AG09319 (cell line): Measurements from ENCODE around the gene ADAP1.

Experiments
- DNase-seq: peaks from one replicate; pipeline ENCODE4 v3.0.0-alpha.2; 2010; ENCODE audit warnings: low read depth; ENCODE audit errors: extremely low read depth
- CTCF ChIP-seq: IDR thresholded peaks from 2 replicates; pipeline ENCODE4 v1.5.1; 2011; ENCODE audit warnings: low read depth, mild to moderate bottlenecking, inconsistent platforms, low read length, moderate library complexity

Gene ADAP1

GRCh38 chr7:890868-891267, 63.6 kb downstream of the ADAP1 start:
- no peak for DNase-seq
- no peak for TF ChIP-seq CTCF

GRCh38 chr7:889391-889790, 65.1 kb downstream of the ADAP1 start:
- DNase-seq, result no peak

GRCh38 chr7:889025-889390, 65.5 kb downstream of the ADAP1 start:
- no peak for TF ChIP-seq CTCF

More at GRCh38 chr7:889391-889790, 65.1 kb downstream of the ADAP1 start:
- no peak for TF ChIP-seq CTCF

GRCh38 chr7:888081-889024, 66.1 kb downstream of the ADAP1 start:
- no peak for TF ChIP-seq CTCF
- DNase-seq, result no peak

More at GRCh38 chr7:889025-889390, 65.5 kb downstream of the ADAP1 start:
- DNase-seq, result no peak

GRCh38 chr7:887488-887820, 67.0 kb downstream of the ADAP1 start:
- TF ChIP-seq CTCF, result no peak
- no peak for DNase-seq

- TF ChIP-seq CTCF, result no peak
- DNase-seq, result no peak
These were observed 67.6 kb downstream of the ADAP1 start for GRCh38 chr7:886626-887487.
